WTC11 (cell line): ENCODE data around the gene RPL18A. TPM values are rescaled to one million over a fixed set of nuclear protein-coding genes. Genes with fewer than 3 reads are reported as not detected.

Experiments
- ATAC-seq: fragments of 200-7000 bp; cut with Tn5 transposase; 2 replicates; pipeline ENCODE4 v1.10.0; 2021; ENCODE audit warnings: mild to moderate bottlenecking, moderate library complexity
- Bru-seq: library from RNA; stranded (reverse); fragments of 400-500 nt; gene quantifications from one replicate; lab custom pipeline; 2021; lab: Mats Ljungman, UMichigan
- CTCF ChIA-PET: fragments of 300-600 bp; sonication (Branson Sonifier 250); formaldehyde crosslinking; loops from one replicate; lab custom pipeline; 2021; ENCODE audit warnings: antibody characterized with exemption; lab: Charles Lee
- POLR2A ChIA-PET: fragments of 350-600 bp; sonication (Branson Sonifier 250); formaldehyde crosslinking; loops from one replicate; lab custom pipeline; 2021; ENCODE audit warnings: antibody characterized with exemption; lab: Charles Lee
- DNase-seq: peaks from one replicate; pipeline ENCODE4 v3.0.0; 2021; ENCODE audit warnings: low spot score
- H3K27ac Mint-ChIP-seq: 2 replicates; pipeline ENCODE4 v1.8.0; 2021; ENCODE audit warnings: mixed read lengths
- H3K27me3 Mint-ChIP-seq: 2 replicates; pipeline ENCODE4 v1.8.0; 2021; ENCODE audit warnings: low read depth, mild to moderate bottlenecking, moderate library complexity, mixed read lengths
- H3K36me3 Mint-ChIP-seq: 2 replicates; pipeline ENCODE4 v1.8.0; 2021; ENCODE audit warnings: mixed read lengths
- H3K4me1 Mint-ChIP-seq: 2 replicates; pipeline ENCODE4 v1.8.0; 2022; ENCODE audit warnings: mixed read lengths
- H3K4me3 Mint-ChIP-seq: 2 replicates; pipeline ENCODE4 v1.8.0; 2021; ENCODE audit warnings: mild to moderate bottlenecking, moderate library complexity, mixed read lengths
- H3K9me3 Mint-ChIP-seq: 2 replicates; pipeline ENCODE4 v1.8.0; 2021; ENCODE audit warnings: mixed read lengths
- ATF2 ChIP-seq: sonication (generic); formaldehyde crosslinking; IDR thresholded peaks from 2 replicates; pipeline ENCODE4 v1.8.1; 2022; ENCODE audit warnings: low read depth, missing genetic modification reagents, borderline replicate concordance
- ATF3 ChIP-seq: sonication (generic); formaldehyde crosslinking; conservative IDR thresholded peaks from 2 replicates; pipeline ENCODE4 v1.8.1; 2022; ENCODE audit warnings: mild to moderate bottlenecking, missing genetic modification reagents
- E2F1 ChIP-seq: sonication (generic); formaldehyde crosslinking; IDR thresholded peaks from 2 replicates; pipeline ENCODE4 v1.8.0; 2022; ENCODE audit warnings: mild to moderate bottlenecking, missing genetic modification reagents
- ETV6 ChIP-seq: sonication (generic); formaldehyde crosslinking; IDR thresholded peaks from 2 replicates; pipeline ENCODE4 v1.8.1; 2022; ENCODE audit warnings: mild to moderate bottlenecking, missing genetic modification reagents
- FOXP1 ChIP-seq: sonication (generic); formaldehyde crosslinking; IDR thresholded peaks from 2 replicates; pipeline ENCODE4 v1.8.0; 2022; ENCODE audit warnings: missing genetic modification reagents, mild to moderate bottlenecking, moderate library complexity, borderline replicate concordance
- GABPB1 ChIP-seq: sonication (generic); formaldehyde crosslinking; IDR thresholded peaks from 2 replicates; pipeline ENCODE4 v1.8.1; 2023; ENCODE audit warnings: mild to moderate bottlenecking, missing genetic modification reagents
- HMGA2 ChIP-seq: fragments of 250-450 bp; sonication (Bioruptor Pico); IDR thresholded peaks from 2 replicates; pipeline ENCODE4 v1.4.0; 2021; ENCODE audit warnings: mild to moderate bottlenecking, moderate library complexity
- HMGXB4 ChIP-seq: sonication (generic); formaldehyde crosslinking; IDR thresholded peaks from 2 replicates; pipeline ENCODE4 v1.8.1; 2023; ENCODE audit warnings: mild to moderate bottlenecking, moderate library complexity, missing genetic modification reagents
- KAT7 ChIP-seq: sonication (generic); formaldehyde crosslinking; IDR thresholded peaks from 2 replicates; pipeline ENCODE4 v1.8.1; 2023; ENCODE audit warnings: missing genetic modification reagents, mild to moderate bottlenecking, borderline replicate concordance
- NFE2L1 ChIP-seq: sonication (generic); formaldehyde crosslinking; IDR thresholded peaks from 2 replicates; pipeline ENCODE4 v1.8.1; 2023; ENCODE audit warnings: missing genetic modification reagents
- NFYB ChIP-seq: sonication (generic); formaldehyde crosslinking; conservative IDR thresholded peaks from 2 replicates; pipeline ENCODE4 v1.8.0; 2022; ENCODE audit warnings: low read depth, missing genetic modification reagents
- RORB ChIP-seq: fragments of 250-450 bp; sonication (Bioruptor Pico); IDR thresholded peaks from 2 replicates; pipeline ENCODE4 v1.9.0; 2021; ENCODE audit warnings: mild to moderate bottlenecking
- SMAD3 ChIP-seq: sonication (generic); formaldehyde crosslinking; IDR thresholded peaks from 2 replicates; pipeline ENCODE4 v1.8.0; 2022; ENCODE audit warnings: missing genetic modification reagents, mild to moderate bottlenecking, borderline replicate concordance
- SMAD4 ChIP-seq: sonication (generic); formaldehyde crosslinking; IDR thresholded peaks from 2 replicates; pipeline ENCODE4 v1.8.0; 2022; ENCODE audit warnings: mild to moderate bottlenecking, missing genetic modification reagents
- USF1 ChIP-seq: sonication (generic); formaldehyde crosslinking; IDR thresholded peaks from 2 replicates; pipeline ENCODE4 v1.8.0; 2022; ENCODE audit warnings: mild to moderate bottlenecking, missing genetic modification reagents
- ZNF232 ChIP-seq: sonication (generic); formaldehyde crosslinking; IDR thresholded peaks from 2 replicates; pipeline ENCODE4 v1.8.0; 2022; ENCODE audit warnings: mild to moderate bottlenecking, missing genetic modification reagents
- ZNF416 ChIP-seq: fragments of 250-450 bp; sonication (Bioruptor Pico); IDR thresholded peaks from 2 replicates; pipeline ENCODE4 v1.9.0; 2021; ENCODE audit warnings: mild to moderate bottlenecking, inconsistent platforms
- ZNF671 ChIP-seq: fragments of 250-450 bp; sonication (Bioruptor Pico); IDR thresholded peaks from 2 replicates; pipeline ENCODE4 v1.8.0; 2021; ENCODE audit warnings: mild to moderate bottlenecking
- long read RNA-seq, 3 experiments: library from RNA in 1 of 3; library from capped mRNA in 1 of 3; library from polyadenylated mRNA in 1 of 3; unstranded in 2 of 3; stranded (forward) in 1 of 3; transcript quantifications; one replicate each; pipeline ENCODE4 v2.0.0, GENCODE V29; 2021
- total RNA-seq: library from RNA; stranded (reverse); gene quantifications from 3 replicates; pipeline ENCODE4 v1.2.3, GENCODE V29; 2021
- TF ChIP-seq, protein P1 (sequence below): sonication (generic); formaldehyde crosslinking; IDR thresholded peaks from 2 replicates; pipeline ENCODE4 v1.8.1; 2022; ENCODE audit warnings: mild to moderate bottlenecking, moderate library complexity, missing genetic modification reagents
- TF ChIP-seq, protein P2 (sequence below): fragments of 250-450 bp; sonication (Bioruptor Pico); IDR thresholded peaks from 2 replicates; pipeline ENCODE4 v1.9.0; 2021; ENCODE audit warnings: mild to moderate bottlenecking
- TF ChIP-seq, protein P3 (sequence below): sonication (generic); formaldehyde crosslinking; IDR thresholded peaks from 2 replicates; pipeline ENCODE4 v1.8.1; 2023; ENCODE audit warnings: mild to moderate bottlenecking, missing genetic modification reagents
- TF ChIP-seq, protein P4 (sequence below): fragments of 250-450 bp; sonication (Bioruptor Pico); IDR thresholded peaks from 2 replicates; pipeline ENCODE4 v1.9.0; 2021; ENCODE audit warnings: moderate library complexity, mild to moderate bottlenecking, inconsistent platforms, borderline replicate concordance
- TF ChIP-seq, protein P5 (sequence below): sonication (generic); formaldehyde crosslinking; IDR thresholded peaks from 2 replicates; pipeline ENCODE4 v1.8.0; 2022; ENCODE audit warnings: mild to moderate bottlenecking, missing genetic modification reagents

Gene RPL18A
- total RNA-seq (2,950 to 3,448 TPM (median 3,445 TPM) in 3 replicates), Bru-seq, nascent RNA (percentile 99 among the genes with signal in this experiment)
- long read RNA-seq, experiment 1, transcript RPL18A-203 (4 exons, 1,084 nt) = minor isoform, 7 of 1,120 reads
- long read RNA-seq, experiment 1, transcript RPL18A-201 (5 exons, 665 nt) = major isoform, 1,079 of 1,120 reads
- long read RNA-seq, experiment 1, partial matches to known transcripts = 22 of 1,120 reads
- long read RNA-seq, experiment 1, other reads (novel, unspliced or antisense) = 11 of 1,120 reads
- long read RNA-seq, experiment 2, transcript RPL18A-203 (4 exons, 1,084 nt) = minor isoform, 79 of 2,196 reads
- long read RNA-seq, experiment 2, transcript RPL18A-201 (5 exons, 665 nt) = major isoform, 1,976 of 2,196 reads
- long read RNA-seq, experiment 2, partial matches to known transcripts = 60 of 2,196 reads
- long read RNA-seq, experiment 2, other reads (novel, unspliced or antisense) = 80 of 2,196 reads
- long read RNA-seq, experiment 3, partial matches to known transcripts = 388 of 401 reads
- long read RNA-seq, experiment 3, other reads (novel, unspliced or antisense) = 7 of 401 reads

GRCh38 chr19:17859533-17860330 is at the start of gene RPL18A:
RPL18A (plus strand) TSS chr19:17859910; CDS start chr19:17859957, 47 bp downstream.
- Mint-ChIP-seq H3K27me3 (peaks cover 5% of the 10 kb centered on the region), H3K4me3 (peak within 1 kb of the TSS; percentile 99), H3K4me1 (peaks cover 21% of the 10 kb centered on the region), H3K9me3 (no peaks in the 10 kb centered on the region), H3K27ac (peak within 1 kb of the TSS; percentile 97), H3K36me3 (peaks cover 45% of the 10 kb centered on the region)
- ChIA-PET CTCF (interaction anchor here (0.5 to 2.3 kb wide), 73 partner anchors 8 to 764 kb away, joined by 3 to 148 read pairs (median 4); partner anchors contain the start of genes B3GNT3, CCDC124, JAK3 and MAP1S), POLR2A (interaction anchor here (0.6 to 1.9 kb wide), 16 partner anchors 10 to 850 kb away, joined by 3 to 41 read pairs (median 6); partner anchors contain the start of genes CCDC124, MVB12A and SLC5A5)
- peak; percentile 99 for DNase-seq
- peak; percentile 92 for ATAC-seq
- TF ChIP-seq, protein P1, sequence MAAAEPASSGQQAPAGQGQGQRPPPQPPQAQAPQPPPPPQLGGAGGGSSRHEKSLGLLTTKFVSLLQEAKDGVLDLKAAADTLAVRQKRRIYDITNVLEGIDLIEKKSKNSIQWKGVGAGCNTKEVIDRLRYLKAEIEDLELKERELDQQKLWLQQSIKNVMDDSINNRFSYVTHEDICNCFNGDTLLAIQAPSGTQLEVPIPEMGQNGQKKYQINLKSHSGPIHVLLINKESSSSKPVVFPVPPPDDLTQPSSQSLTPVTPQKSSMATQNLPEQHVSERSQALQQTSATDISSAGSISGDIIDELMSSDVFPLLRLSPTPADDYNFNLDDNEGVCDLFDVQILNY = no peak
- TF ChIP-seq ATF3 (CRISPR knock-in tag) (no peak), RORB (CRISPR knock-in tag) (0 out of 2 replicates have a peak, but pooled peaks have one; percentile 55), USF1 (CRISPR knock-in tag) (0 out of 2 replicates have a peak, but pooled peaks have one; percentile 35), HMGXB4 (peak; percentile 89; the same call in 1 of the 2 replicates), GABPB1 (CRISPR knock-in tag) (peak; percentile 77; the same call in 1 of the 2 replicates), SMAD3 (peak; percentile 22; the same call in 1 of the 2 replicates), ZNF232 (CRISPR knock-in tag) (peak; percentile 58; the same call in 1 of the 2 replicates), ETV6 (no peak), E2F1 (no peak), ZNF416 (CRISPR knock-in tag) (no peak), FOXP1 (0 out of 2 replicates have a peak, but pooled peaks have one; percentile 8), SMAD4 (CRISPR knock-in tag) (no peak), HMGA2 (CRISPR knock-in tag) (no peak), NFE2L1 (CRISPR knock-in tag) (no peak), ATF2 (CRISPR knock-in tag) (no peak), KAT7 (peak; percentile 32; the same call in 1 of the 2 replicates), NFYB (peak; percentile 92), ZNF671 (no peak)
- TF ChIP-seq, protein P2, sequence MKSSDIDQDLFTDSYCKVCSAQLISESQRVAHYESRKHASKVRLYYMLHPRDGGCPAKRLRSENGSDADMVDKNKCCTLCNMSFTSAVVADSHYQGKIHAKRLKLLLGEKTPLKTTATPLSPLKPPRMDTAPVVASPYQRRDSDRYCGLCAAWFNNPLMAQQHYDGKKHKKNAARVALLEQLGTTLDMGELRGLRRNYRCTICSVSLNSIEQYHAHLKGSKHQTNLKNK (CRISPR knock-in tag) = no peak
- TF ChIP-seq, protein P3, sequence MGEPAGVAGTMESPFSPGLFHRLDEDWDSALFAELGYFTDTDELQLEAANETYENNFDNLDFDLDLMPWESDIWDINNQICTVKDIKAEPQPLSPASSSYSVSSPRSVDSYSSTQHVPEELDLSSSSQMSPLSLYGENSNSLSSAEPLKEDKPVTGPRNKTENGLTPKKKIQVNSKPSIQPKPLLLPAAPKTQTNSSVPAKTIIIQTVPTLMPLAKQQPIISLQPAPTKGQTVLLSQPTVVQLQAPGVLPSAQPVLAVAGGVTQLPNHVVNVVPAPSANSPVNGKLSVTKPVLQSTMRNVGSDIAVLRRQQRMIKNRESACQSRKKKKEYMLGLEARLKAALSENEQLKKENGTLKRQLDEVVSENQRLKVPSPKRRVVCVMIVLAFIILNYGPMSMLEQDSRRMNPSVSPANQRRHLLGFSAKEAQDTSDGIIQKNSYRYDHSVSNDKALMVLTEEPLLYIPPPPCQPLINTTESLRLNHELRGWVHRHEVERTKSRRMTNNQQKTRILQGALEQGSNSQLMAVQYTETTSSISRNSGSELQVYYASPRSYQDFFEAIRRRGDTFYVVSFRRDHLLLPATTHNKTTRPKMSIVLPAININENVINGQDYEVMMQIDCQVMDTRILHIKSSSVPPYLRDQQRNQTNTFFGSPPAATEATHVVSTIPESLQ (CRISPR knock-in tag) = 0 out of 2 replicates have a peak, but pooled peaks have one; percentile 56
- TF ChIP-seq, protein P4, sequence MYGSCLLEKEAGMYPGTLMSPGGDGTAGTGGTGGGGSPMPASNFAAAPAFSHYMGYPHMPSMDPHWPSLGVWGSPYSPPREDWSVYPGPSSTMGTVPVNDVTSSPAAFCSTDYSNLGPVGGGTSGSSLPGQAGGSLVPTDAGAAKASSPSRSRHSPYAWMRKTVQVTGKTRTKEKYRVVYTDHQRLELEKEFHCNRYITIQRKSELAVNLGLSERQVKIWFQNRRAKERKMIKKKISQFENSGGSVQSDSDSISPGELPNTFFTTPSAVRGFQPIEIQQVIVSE = no peak
- TF ChIP-seq, protein P5, sequence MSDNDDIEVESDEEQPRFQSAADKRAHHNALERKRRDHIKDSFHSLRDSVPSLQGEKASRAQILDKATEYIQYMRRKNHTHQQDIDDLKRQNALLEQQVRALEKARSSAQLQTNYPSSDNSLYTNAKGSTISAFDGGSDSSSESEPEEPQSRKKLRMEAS = peak; percentile 89
